HepG2 (cell line): ENCODE measurements around the gene RAPGEF6. TPM values are rescaled to one million over a fixed set of nuclear protein-coding genes. Genes with fewer than 3 reads are reported as not detected.

Experiments used
- ATAC-seq: fragments of 200-7000 bp; cut with Tn5 transposase; 3 replicates; pipeline ENCODE4 v1.9.1; 2020; ENCODE audit warnings: mild to moderate bottlenecking, moderate library complexity
- BruUV-seq: library from RNA; stranded (reverse); fragments of 400-500 nt; replicated peaks from 2 replicates; lab custom pipeline; 2021; lab: Mats Ljungman, UMichigan
- CTCF ChIA-PET: fragments of 300-600 bp; formaldehyde crosslinking; extraction: SDS; loops from one replicate; lab custom pipeline; 2021; ENCODE audit warnings: low total read pairs, inconsistent platforms, low intra/inter-chr PET ratio; lab: Yijun Ruan, JAX
- POLR2A ChIA-PET: fragments of 350-600 bp; sonication (Branson Sonifier 250); formaldehyde crosslinking; loops from one replicate; lab custom pipeline; 2020; ENCODE audit warnings: antibody characterized with exemption, inconsistent platforms; lab: Yijun Ruan, JAX
- DNase-seq: peaks from one replicate; pipeline ENCODE4 v3.0.0-alpha.2; 2015; ENCODE audit warnings: low spot score
- FAIRE-seq: peaks from 3 replicates; lab custom pipeline; 2011; peaks lifted over from hg19 to GRCh38; lab: Jason Lieb, UNC
- H2AFZ ChIP-seq: one replicate; pipeline ENCODE4 v1.6.1; 2011; ENCODE audit warnings: low read length, inconsistent platforms
- H3K27ac ChIP-seq: fragments of 300-600 bp; 3 replicates; pipeline ENCODE4 v1.8.0; 2011; ENCODE audit warnings: mixed run types, mild to moderate bottlenecking, mixed read lengths, low read length, inconsistent platforms; ENCODE audit not compliant: insufficient read depth; ENCODE audit errors: extremely low read length
- H3K27me3 ChIP-seq, 2 experiments: fragments of 200-600 bp in 1 of 2; 2 replicates in 1 of 2; 3 replicates in 1 of 2; pipeline versions ENCODE4 v1.6.0 to v1.8.0; 2011; ENCODE audit warnings: low read length in 2 of 2, mild to moderate bottlenecking in 2 of 2, moderate library complexity in 2 of 2, inconsistent platforms in 1 of 2; ENCODE audit not compliant: insufficient read depth in 2 of 2, control insufficient read depth in 1 of 2
- H3K36me3 ChIP-seq, 2 experiments: fragments of 200-600 bp in 1 of 2; replicated peaks in 1 of 2; 2 replicates in 1 of 2; 3 replicates in 1 of 2; pipeline versions ENCODE4 v1.5.1 to v1.8.0; 2011; ENCODE audit warnings: low read length in 2 of 2, inconsistent platforms in 1 of 2; ENCODE audit not compliant: insufficient read depth in 2 of 2, control insufficient read depth in 1 of 2
- H3K4me1 ChIP-seq: 2 replicates; pipeline ENCODE4 v1.5.1; 2012; ENCODE audit warnings: low read length, inconsistent platforms; ENCODE audit not compliant: insufficient read depth
- H3K4me2 ChIP-seq: 2 replicates; pipeline ENCODE4 v1.6.0; 2011; ENCODE audit warnings: low read depth, low read length, inconsistent platforms
- H3K4me3 ChIP-seq, 3 experiments: fragments of 200-600 bp in 1 of 3; sonication (generic), shearing (Covaris generic) in 1 of 3; replicated peaks in 1 of 3; 2 replicates each; pipeline ENCODE4 v1.5.1; 2011 to 2016; ENCODE audit warnings: low read length in 3 of 3, inconsistent platforms in 2 of 3, low read depth in 2 of 3, mild to moderate bottlenecking in 2 of 3, control low read depth in 1 of 3, mixed read lengths in 1 of 3; ENCODE audit not compliant: insufficient read depth in 1 of 3
- H3K79me2 ChIP-seq: one replicate; pipeline ENCODE4 v1.6.1; 2011; ENCODE audit warnings: low read length, inconsistent platforms; ENCODE audit not compliant: insufficient read depth
- H3K9ac ChIP-seq: 2 replicates; pipeline ENCODE4 v1.6.0; 2011; ENCODE audit warnings: mild to moderate bottlenecking, low read depth, low read length, inconsistent platforms; ENCODE audit not compliant: insufficient read depth
- H3K9me3 ChIP-seq: 2 replicates; pipeline ENCODE4 v1.5.1; 2012; ENCODE audit warnings: mild to moderate bottlenecking, low read length
- H4K20me1 ChIP-seq: 2 replicates; pipeline ENCODE4 v1.6.0; 2011; ENCODE audit warnings: inconsistent platforms, mild to moderate bottlenecking, low read length, moderate library complexity; ENCODE audit not compliant: insufficient read depth
- CREB3 ChIP-seq: sonication (generic); formaldehyde crosslinking; IDR thresholded peaks from 2 replicates; pipeline ENCODE4 v1.5.0; 2020; ENCODE audit warnings: missing genetic modification reagents
- HDAC2 ChIP-seq: sonication (generic); formaldehyde crosslinking; IDR thresholded peaks from 2 replicates; pipeline ENCODE4 v1.4.0; 2020; ENCODE audit warnings: missing genetic modification reagents
- RBM22 ChIP-seq: fragments of 200-400 bp; formaldehyde crosslinking; optimal IDR thresholded peaks from 2 replicates; pipeline ENCODE3; 2017; ENCODE audit warnings: mild to moderate bottlenecking, low read length, moderate library complexity
- SATB2 ChIP-seq: sonication (generic); formaldehyde crosslinking; IDR thresholded peaks from 2 replicates; pipeline ENCODE4 v1.5.0; 2020; ENCODE audit warnings: missing genetic modification reagents
- SKI ChIP-seq: fragments of 450-650 bp; IDR thresholded peaks from one replicate; pipeline ENCODE4 v1.6.1; 2018; ENCODE audit warnings: mild to moderate bottlenecking; ENCODE audit not compliant: partially characterized antibody
- STAT6 ChIP-seq: sonication (generic); formaldehyde crosslinking; IDR thresholded peaks from 2 replicates; pipeline ENCODE4 v1.4.0; 2020; ENCODE audit warnings: missing genetic modification reagents, mild to moderate bottlenecking, borderline replicate concordance
- ZBTB44 ChIP-seq: sonication (generic); formaldehyde crosslinking; IDR thresholded peaks from 2 replicates; pipeline ENCODE4 v1.4.0; 2020; ENCODE audit warnings: missing genetic modification reagents
- ZNF737 ChIP-seq: sonication (generic); formaldehyde crosslinking; IDR thresholded peaks from 2 replicates; pipeline ENCODE4 v1.5.0; 2020; ENCODE audit warnings: missing genetic modification reagents, mild to moderate bottlenecking, borderline replicate concordance
- WGBS: methylation state at CpG from one replicate; pipeline ENCODE4 v1.1.6; 2017; ENCODE audit warnings: low lambda C conversion rate; 5-methylcytosine and 5-hydroxymethylcytosine counted together
- in situ Hi-C: cut with HindIII; loops from 2 replicates; pipeline ENCODE4 v1.10.0; 2017; ENCODE audit warnings: low pct_unique_long_range_greater_than_20kb; ENCODE audit not compliant: extremely low pct_ligation_motif_present
- intact Hi-C: fragments of 100-400 bp; cut with micrococcal nuclease; formaldehyde crosslinking; loops from one replicate; pipeline ENCODE4 v1.10.0; 2022; ENCODE audit not compliant: unreplicated experiment
- polyA plus RNA-seq, 8 experiments: library from polyadenylated mRNA; depleted of rRNA in 3 of 8; stranded (reverse) in 7 of 8; unstranded in 1 of 8; fragments of >200 nt; fragmentation: Illumina TruSeq in 4 of 8; extraction: Trizol in 4 of 8; gene quantifications; 2 replicates each; pipeline versions ENCODE4 v1.2.1 to v1.2.3, GENCODE V29; 2011 to 2016; ENCODE audit warnings: low read depth in 4 of 8, missing spikeins in 1 of 8, mixed read lengths in 1 of 8; ENCODE audit not compliant: insufficient read depth in 1 of 8
- total RNA-seq, 5 experiments: library from RNA; depleted of rRNA; stranded (reverse); fragments of >200 nt; fragmentation: Illumina TruSeq; extraction: Trizol; gene quantifications; 2 replicates each; pipeline ENCODE4 v1.2.3, GENCODE V29; 2016; ENCODE audit warnings: low read depth in 1 of 5

RAPGEF6 gene
- total and polyA plus RNA-seq, 2 of the 13 experiments (the other 11 are each of a cell fraction or from before 2014, with no cell fraction given), result 7.7 to 24.6 TPM

- BruUV-seq, result no TSS peak
- intact Hi-C loops, result no loop called here
- H3K27me3 ChIP-seq, result no peaks in the 10 kb centered on the region
- no peak overlapping the region for H2AFZ ChIP-seq
- in situ Hi-C loops, result loop anchor here (25.0 kb wide), 1 partner anchor 499 kb away; no protein-coding TSS in a partner anchor
- ATAC-seq (no peak), FAIRE-seq (no peak), DNase-seq (no peak)
- H3K9me3 ChIP-seq, result no peaks in the 10 kb centered on the region
- H3K27ac ChIP-seq, result peak overlapping the region; percentile 91
- H3K4me3 ChIP-seq, result no peak overlapping the region
- peak; percentile 34 for TF ChIP-seq RBM22
- no peak for TF ChIP-seq ZNF737 (CRISPR knock-in tag)
- ChIA-PET CTCF (no interaction called here), POLR2A (interaction anchor here (0.5 kb wide), 1 partner anchor 703 kb away, joined by 4 read pairs; no protein-coding TSS in a partner anchor)
- H4K20me1 ChIP-seq, result no peaks in the 10 kb centered on the region
- H3K36me3 ChIP-seq, result peaks cover 4 to 12% of the 10 kb centered on the region in 2 experiments; a peak in 3 of 5 replicates
- H3K9ac ChIP-seq, result peak overlapping the region; percentile 66
- H3K4me2 ChIP-seq, result peak overlapping the region; percentile 55; the same call in 1 of the 2 replicates
- peaks cover 3% of the 10 kb centered on the region for H3K79me2 ChIP-seq
- 96% methylated on average over 2 of the region's 3 CpGs for WGBS
- H3K4me1 ChIP-seq, result peaks cover 48% of the 10 kb centered on the region
These were observed 248.9 kb downstream of the RAPGEF6 start for GRCh38 chr5:131386124-131386523.

GRCh38 chr5:131384616-131385214 lies 250.3 kb downstream of the RAPGEF6 start:
- H3K79me2 ChIP-seq, result peaks cover 9% of the 10 kb centered on the region
- peaks cover 62% of the 10 kb centered on the region for H3K4me1 ChIP-seq
- in situ Hi-C loops, result loop anchor here (5.0 to 25.0 kb wide), 3 partner anchors 107 to 497 kb away; partner anchors contain the start of gene LYRM7
- CTCF ChIA-PET, result no interaction called here
- WGBS, result 98% methylated on average over 3 of the region's 3 CpGs
- peaks cover 2 to 10% of the 10 kb centered on the region in 2 experiments; a peak in 2 of 5 replicates for H3K36me3 ChIP-seq
- ATAC-seq, result no peak
- TF ChIP-seq ZBTB44 (CRISPR knock-in tag), result no peak
- TF ChIP-seq SATB2 (CRISPR knock-in tag), result no peak
- TF ChIP-seq CREB3, result no peak
- no peak for TF ChIP-seq SKI
- no peak for TF ChIP-seq STAT6 (CRISPR knock-in tag)
- no peak for TF ChIP-seq HDAC2 (CRISPR knock-in tag)
- TF ChIP-seq, all 625 proteins: peak for 0
- DNase-seq, result no peak
- FAIRE-seq, result no peak
- no peak overlapping the region for H3K9ac ChIP-seq
- H4K20me1 ChIP-seq, result no peaks in the 10 kb centered on the region
- intact Hi-C loops, result no loop called here
- H3K9me3 ChIP-seq, result no peaks in the 10 kb centered on the region
- H3K4me2 ChIP-seq, result no peak overlapping the region
- BruUV-seq, result no TSS peak
- H3K27me3 ChIP-seq, result no peaks in the 10 kb centered on the region
- no peak overlapping the region for H2AFZ ChIP-seq
- H3K4me3 ChIP-seq, result no peak overlapping the region
- POLR2A ChIA-PET, result interaction anchor here (0.6 kb wide), 1 partner anchor 89 kb away, joined by 3 read pairs; no protein-coding TSS in a partner anchor
- peak overlapping the region; percentile 25 for H3K27ac ChIP-seq
